ENCODE results near the gene LPP. TPM values are rescaled to one million over a fixed set of nuclear protein-coding genes. Genes with fewer than 3 reads are reported as not detected.

LPP gene
- total and polyA plus RNA-seq, 9 of the 15 experiments (the other 6 are each of a cell fraction or from before 2014, with no cell fraction given), result 0.07 to 0.18 TPM; not detected in 7

DNA sequence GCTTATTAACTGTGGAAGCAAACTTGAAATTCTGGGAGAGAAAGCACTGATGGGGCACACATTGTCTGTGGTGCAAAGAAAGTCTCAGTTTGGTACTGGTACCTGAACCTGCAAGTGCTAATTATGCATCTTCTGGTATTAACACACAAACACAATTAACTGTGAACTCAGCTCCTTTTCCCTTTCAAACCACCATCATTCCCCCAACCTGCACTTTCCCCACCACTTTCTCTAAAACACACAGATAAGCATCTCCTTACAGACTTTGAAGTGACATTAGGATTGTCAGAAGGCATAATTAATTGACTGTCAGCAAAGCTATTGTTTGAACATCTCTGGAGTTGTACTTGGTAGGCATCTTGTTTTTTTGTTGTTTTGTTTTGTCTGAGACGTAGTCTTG, 565.6 kb downstream of the LPP start:
- ChIA-PET CTCF (ENCODE audit: low intra/inter-chr PET ratio) (interaction anchor here (0.6 kb wide), 1 partner anchor 406 kb away, joined by 5 read pairs; no protein-coding TSS in a partner anchor), POLR2A (no interaction called here)
- H3K27me3 ChIP-seq (ENCODE audit: control insufficient read depth in 2 of 2, insufficient read depth in 2 of 2, low read length in 2 of 2), result no peaks in the 10 kb centered on the region
- DNase-seq (ENCODE audit: extremely low read depth in 1 of 4, low spot score in 3 of 4), result no peak
- no peaks in the 10 kb centered on the region for H3K9me3 ChIP-seq (replicated peaks; ENCODE audit: control insufficient read depth, insufficient read depth, low read depth, low read length)
- no peak overlapping the region for H3K27ac ChIP-seq (ENCODE audit: extremely low read depth, low read depth, low read length)
- H3K36me3 ChIP-seq (ENCODE audit: control insufficient read depth, insufficient read depth, low read length), result no peaks in the 10 kb centered on the region
- no peaks in the 10 kb centered on the region for H3K4me1 ChIP-seq (replicated peaks in 1 of 2; ENCODE audit: control insufficient read depth in 2 of 2, insufficient read depth in 2 of 2, low read length in 2 of 2)
- intact Hi-C loops (cut with micrococcal nuclease) (no loop called here), in situ Hi-C loops (cut with MboI) (no loop called here)
- no peak for ATAC-seq
- no peaks in the 10 kb centered on the region for H3K9me1 ChIP-seq (ENCODE audit: control insufficient read depth, insufficient read depth, low read length)
- H3K79me2 ChIP-seq (ENCODE audit: control insufficient read depth, insufficient read depth, low read length), result no peaks in the 10 kb centered on the region
- WGBS (ENCODE audit: insufficient coverage, low coverage, missing lambda C conversion rate), result 0% methylated on average over 1 of the region's 1 CpG
- no peak for FAIRE-seq
- BruUV-seq (replicated peaks), result no TSS peak
- no peak for TF ChIP-seq ZNF239 (CRISPR knock-in tag; IDR thresholded peaks at IDR 0.05)
- TF ChIP-seq, protein P1, sequence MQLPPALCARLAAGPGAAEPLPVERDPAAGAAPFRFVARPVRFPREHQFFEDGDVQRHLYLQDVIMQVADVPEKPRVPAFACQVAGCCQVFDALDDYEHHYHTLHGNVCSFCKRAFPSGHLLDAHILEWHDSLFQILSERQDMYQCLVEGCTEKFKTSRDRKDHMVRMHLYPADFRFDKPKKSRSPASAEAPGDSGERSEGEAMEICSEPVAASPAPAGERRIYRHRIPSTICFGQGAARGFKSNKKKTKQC (CRISPR knock-in tag; IDR thresholded peaks at IDR 0.05), result no peak
- no peak for TF ChIP-seq FOSL1 (tag; conservative IDR thresholded peaks at IDR 0.05)
- no peak for TF ChIP-seq BMI1 (IDR thresholded peaks at IDR 0.05; ENCODE audit: low read length)
- TF ChIP-seq, protein P2, sequence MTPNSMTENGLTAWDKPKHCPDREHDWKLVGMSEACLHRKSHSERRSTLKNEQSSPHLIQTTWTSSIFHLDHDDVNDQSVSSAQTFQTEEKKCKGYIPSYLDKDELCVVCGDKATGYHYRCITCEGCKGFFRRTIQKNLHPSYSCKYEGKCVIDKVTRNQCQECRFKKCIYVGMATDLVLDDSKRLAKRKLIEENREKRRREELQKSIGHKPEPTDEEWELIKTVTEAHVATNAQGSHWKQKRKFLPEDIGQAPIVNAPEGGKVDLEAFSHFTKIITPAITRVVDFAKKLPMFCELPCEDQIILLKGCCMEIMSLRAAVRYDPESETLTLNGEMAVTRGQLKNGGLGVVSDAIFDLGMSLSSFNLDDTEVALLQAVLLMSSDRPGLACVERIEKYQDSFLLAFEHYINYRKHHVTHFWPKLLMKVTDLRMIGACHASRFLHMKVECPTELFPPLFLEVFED (CRISPR knock-in tag; conservative IDR thresholded peaks at IDR 0.05), result no peak
- TF ChIP-seq, protein P3, sequence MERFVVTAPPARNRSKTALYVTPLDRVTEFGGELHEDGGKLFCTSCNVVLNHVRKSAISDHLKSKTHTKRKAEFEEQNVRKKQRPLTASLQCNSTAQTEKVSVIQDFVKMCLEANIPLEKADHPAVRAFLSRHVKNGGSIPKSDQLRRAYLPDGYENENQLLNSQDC (CRISPR knock-in tag; IDR thresholded peaks at IDR 0.05), result no peak
- TF ChIP-seq, protein P4, sequence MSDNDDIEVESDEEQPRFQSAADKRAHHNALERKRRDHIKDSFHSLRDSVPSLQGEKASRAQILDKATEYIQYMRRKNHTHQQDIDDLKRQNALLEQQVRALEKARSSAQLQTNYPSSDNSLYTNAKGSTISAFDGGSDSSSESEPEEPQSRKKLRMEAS (CRISPR knock-in tag; IDR thresholded peaks at IDR 0.05), result no peak
- no peak for TF ChIP-seq SMARCA5 (IDR thresholded peaks at IDR 0.05)
- TF ChIP-seq SIX5 (IDR thresholded peaks at IDR 0.05; ENCODE audit: borderline replicate concordance in 1 of 2, insufficient read depth in 1 of 2, low read depth in 1 of 2, low read length in 2 of 2), result no peak
- TF ChIP-seq PHF21A (IDR thresholded peaks at IDR 0.05; ENCODE audit: borderline replicate concordance, low read depth), result no peak
- TF ChIP-seq ASH1L (IDR thresholded peaks at IDR 0.05; ENCODE audit: borderline replicate concordance, low read depth, partially characterized antibody), result no peak
- H4K20me1 ChIP-seq (replicated peaks; ENCODE audit: control insufficient read depth, insufficient read depth, low read length), result no peaks in the 10 kb centered on the region
- no peak overlapping the region for H3K9ac ChIP-seq (ENCODE audit: insufficient read depth in 1 of 2, low read depth in 2 of 2, low read length in 2 of 2)
- no peak overlapping the region for H2AFZ ChIP-seq (ENCODE audit: low read depth, low read length)
- no peak overlapping the region for H3K4me3 ChIP-seq
- no peak overlapping the region for H3K4me2 ChIP-seq (ENCODE audit: insufficient read depth, low read length)

Data from K562 (cell line).